ENCODE results near the gene SDSL. TPM values are rescaled to one million over a fixed set of nuclear protein-coding genes. Genes with fewer than 3 reads are reported as not detected.

Gene SDSL
- total RNA-seq, 1 experiment from 2014 or later = 0.46 TPM

DNA sequence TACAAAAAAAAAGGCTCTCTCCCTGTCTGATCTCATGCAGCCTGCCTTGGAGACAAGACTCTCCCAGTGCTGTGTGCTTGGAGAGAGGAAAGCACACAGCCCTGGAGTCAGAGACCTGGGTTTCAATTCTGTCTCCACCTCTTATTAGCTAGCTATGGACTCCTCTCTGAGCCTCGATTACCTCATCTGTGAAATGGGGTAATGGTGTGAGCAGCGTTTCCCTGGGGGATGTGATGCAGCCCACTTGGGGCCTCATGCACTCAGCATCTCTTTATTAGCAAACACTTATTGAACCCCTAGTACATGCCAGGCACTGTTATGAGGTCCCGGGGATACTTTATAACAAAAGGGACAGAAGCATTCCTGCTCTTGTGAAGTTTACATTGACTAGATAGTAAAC is 31.0 kb upstream of the SDSL start:
- H2BK120ac ChIP-seq (ENCODE audit: low read depth, low read length, poor library complexity, severe bottlenecking) = no peak overlapping the region

More for the DNA sequence above, 31.0 kb upstream of the SDSL start:
- Histone ChIP-seq H2BK12ac (ENCODE audit: insufficient read length, low read depth, low read length) (no peak overlapping the region), H3T11ph (ENCODE audit: low read length) (no peak overlapping the region), H2BK5ac (ENCODE audit: insufficient read length, low read length) (no peak overlapping the region), H2BK15ac (ENCODE audit: low read depth, low read length) (no peak overlapping the region), H3K9me3 (ENCODE audit: control insufficient read depth, low read depth, low read length) (no peaks in the 10 kb centered on the region), H3K56ac (ENCODE audit: insufficient read length, low read depth, low read length) (no peak overlapping the region), H4K91ac (ENCODE audit: insufficient read length, low read depth, low read length) (no peak overlapping the region), H3K4ac (ENCODE audit: low read depth, low read length) (no peak overlapping the region), H3K23ac (ENCODE audit: insufficient read length, low read depth, low read length) (no peak overlapping the region), H4K8ac (replicated peaks; ENCODE audit: insufficient read length, low read depth, low read length) (no peak overlapping the region), H2AFZ (ENCODE audit: low read length) (no peak overlapping the region), H2AK5ac (ENCODE audit: insufficient read length, low read length) (no peak overlapping the region), H3K18ac (ENCODE audit: insufficient read length, low read depth, low read length) (no peak overlapping the region), H4K5ac (ENCODE audit: insufficient read length, low read depth, low read length) (no peak overlapping the region), H3K4me2 (ENCODE audit: insufficient read depth, insufficient read length, low read length) (no peak overlapping the region), H3K9ac (ENCODE audit: extremely low read depth, insufficient read length, low read length) (no peak overlapping the region), H3K79me2 (ENCODE audit: insufficient read depth, low read length) (no peaks in the 10 kb centered on the region), H3K23me2 (ENCODE audit: insufficient read length, low read depth, low read length, poor library complexity, severe bottlenecking) (no peaks in the 10 kb centered on the region), H3K4me1 (ENCODE audit: insufficient read depth, low read length) (no peaks in the 10 kb centered on the region), H3K14ac (ENCODE audit: insufficient read depth, low read length) (no peak overlapping the region), H3K27ac (ENCODE audit: insufficient read length, low read depth, low read length) (no peak overlapping the region), H4K20me1 (ENCODE audit: control insufficient read depth, insufficient read depth, insufficient read length) (no peaks in the 10 kb centered on the region), H3K79me1 (ENCODE audit: insufficient read depth, low read depth, low read length, poor library complexity, severe bottlenecking) (no peaks in the 10 kb centered on the region), H2BK20ac (ENCODE audit: low read depth, low read length, poor library complexity, severe bottlenecking) (no peak overlapping the region), H3K27me3 (ENCODE audit: insufficient read depth, low read length) (no peaks in the 10 kb centered on the region)
- H3K9me3 Mint-ChIP-seq = no peaks in the 10 kb centered on the region
- no peak for DNase-seq
- H3K36me3 Mint-ChIP-seq (ENCODE audit: insufficient read depth in 1 of 3, low read depth in 3 of 3) = peaks cover 0 to 18% (median 18%) of the 10 kb centered on the region in 3 experiments; a peak in 4 of 7 replicates
- no peak overlapping the region for H3K4me3 Mint-ChIP-seq
- H3K27me3 Mint-ChIP-seq (ENCODE audit: low read depth) = peaks cover 6% of the 10 kb centered on the region
- TF ChIP-seq CTCF (conservative IDR thresholded peaks at IDR 0.05) = no peak
- no peak overlapping the region for H3K27ac Mint-ChIP-seq
- H3K4me1 Mint-ChIP-seq = peaks cover 2 to 6% of the 10 kb centered on the region in 2 experiments; a peak in 3 of 4 replicates
- no CpG with 5 or more reads among the region's 3 CpGs for WGBS (ENCODE audit: extremely low coverage, insufficient read length, low lambda C conversion rate)
